Measurements from ENCODE around the gene TYW1B.
"Not testable (repeated sequence)": the region's sequence is repeated elsewhere in the genome, so short reads cannot be mapped to it uniquely, and the experiment has no call there.

Gene TYW1B

GRCh38 chr7:72816370-72817157 lies 11.4 kb downstream of the TYW1B start:
- not testable (repeated sequence) for DNase-seq

GRCh38 chr7:72810437-72810836 lies 17.6 kb downstream of the TYW1B start:
- peak; percentile 28 for DNase-seq

- not testable (repeated sequence) for DNase-seq
Measured at GRCh38 chr7:72808511-72808910, 19.5 kb downstream of the TYW1B start.

- DNase-seq = not testable (repeated sequence)
Measured at GRCh38 chr7:72806851-72807250, 21.1 kb downstream of the TYW1B start.

- peak; percentile 95 for DNase-seq
Measured at GRCh38 chr7:72805526-72806494, 22.2 kb downstream of the TYW1B start.

- DNase-seq = not testable (repeated sequence)
Measured at GRCh38 chr7:72803778-72804177, 24.2 kb downstream of the TYW1B start.

- DNase-seq = not testable (repeated sequence)
Measured at GRCh38 chr7:72801564-72801963, 26.4 kb downstream of the TYW1B start.

- DNase-seq = not testable (repeated sequence)
Measured at GRCh38 chr7:72795401-72795800, 32.6 kb downstream of the TYW1B start.

- no peak for DNase-seq
Measured at GRCh38 chr7:72793791-72794190, 34.2 kb downstream of the TYW1B start.

- DNase-seq = not testable (repeated sequence)
Measured at GRCh38 chr7:72790698-72791060, 37.3 kb downstream of the TYW1B start.

GRCh38 chr7:72790048-72790697 lies 37.8 kb downstream of the TYW1B start:
- not testable (repeated sequence) for DNase-seq

- DNase-seq = no peak
Measured at GRCh38 chr7:72785166-72785955, 42.6 kb downstream of the TYW1B start.

GRCh38 chr7:72783601-72784370 lies 44.2 kb downstream of the TYW1B start:
- peak; percentile 23 for DNase-seq

GRCh38 chr7:72781631-72782030 lies 46.4 kb downstream of the TYW1B start:
- DNase-seq = no peak

- DNase-seq = no peak
Measured at GRCh38 chr7:72781161-72781560, 46.8 kb downstream of the TYW1B start.

- DNase-seq = not testable (repeated sequence)
Measured at GRCh38 chr7:72780289-72780894, 47.6 kb downstream of the TYW1B start.

- not testable (repeated sequence) for DNase-seq
Measured at GRCh38 chr7:72777167-72777566, 50.8 kb downstream of the TYW1B start.

GRCh38 chr7:72772627-72773026 lies 55.4 kb downstream of the TYW1B start:
- not testable (repeated sequence) for DNase-seq

- not testable (repeated sequence) for DNase-seq
Measured at GRCh38 chr7:72766994-72767393, 61.0 kb downstream of the TYW1B start.

- no peak for DNase-seq
Measured at GRCh38 chr7:72760602-72761001, 67.4 kb downstream of the TYW1B start.

- no peak for DNase-seq
Measured at GRCh38 chr7:72754312-72754711, 73.7 kb downstream of the TYW1B start.

Measured in suppressor macrophage treated with lipopolysaccharide for 4 hours (primary cell).